ENCODE measurements around the gene SBNO2. TPM values are rescaled to one million over a fixed set of nuclear protein-coding genes. Genes with fewer than 3 reads are reported as not detected.

Gene SBNO2
- total RNA-seq, 1 donor from 2014 or later: 65.5 TPM

GRCh38 chr19:1128106-1128505 is 46.0 kb downstream of the SBNO2 start:
- Mint-ChIP-seq H3K9me3 (ENCODE audit: unreplicated experiment) (peaks cover 7% of the 10 kb centered on the region), H3K27ac (ENCODE audit: unreplicated experiment) (no peak overlapping the region), H3K4me3 (ENCODE audit: unreplicated experiment) (no peak overlapping the region), H3K4me1 (ENCODE audit: low read depth, unreplicated experiment) (no peaks in the 10 kb centered on the region), H3K36me3 (ENCODE audit: unreplicated experiment) (no peaks in the 10 kb centered on the region), H3K27me3 (ENCODE audit: unreplicated experiment) (peaks cover 3% of the 10 kb centered on the region)
- TF ChIP-seq CTCF (IDR thresholded peaks at IDR 0.05; ENCODE audit: partially characterized antibody, unreplicated experiment): no peak
- DNase-seq: no peak

- Mint-ChIP-seq H3K27me3 (ENCODE audit: unreplicated experiment) (peaks cover 3% of the 10 kb centered on the region), H3K36me3 (ENCODE audit: unreplicated experiment) (no peaks in the 10 kb centered on the region), H3K4me1 (ENCODE audit: low read depth, unreplicated experiment) (no peaks in the 10 kb centered on the region), H3K4me3 (ENCODE audit: unreplicated experiment) (no peak overlapping the region), H3K27ac (ENCODE audit: unreplicated experiment) (no peak overlapping the region), H3K9me3 (ENCODE audit: unreplicated experiment) (peaks cover 7% of the 10 kb centered on the region)
- no peak for DNase-seq
- no peak for TF ChIP-seq CTCF (IDR thresholded peaks at IDR 0.05; ENCODE audit: partially characterized antibody, unreplicated experiment)
Observed at GRCh38 chr19:1126984-1127760, 46.9 kb downstream of the SBNO2 start.

- no peaks in the 10 kb centered on the region for H3K36me3 Mint-ChIP-seq (ENCODE audit: unreplicated experiment)
- DNase-seq: no peak
- no peak overlapping the region for H3K4me3 Mint-ChIP-seq (ENCODE audit: unreplicated experiment)
- H3K27me3 Mint-ChIP-seq (ENCODE audit: unreplicated experiment): peaks cover 3% of the 10 kb centered on the region
- no peaks in the 10 kb centered on the region for H3K4me1 Mint-ChIP-seq (ENCODE audit: low read depth, unreplicated experiment)
- peaks cover 7% of the 10 kb centered on the region for H3K9me3 Mint-ChIP-seq (ENCODE audit: unreplicated experiment)
- no peak for TF ChIP-seq CTCF (IDR thresholded peaks at IDR 0.05; ENCODE audit: partially characterized antibody, unreplicated experiment)
- no peak overlapping the region for H3K27ac Mint-ChIP-seq (ENCODE audit: unreplicated experiment)
Observed at GRCh38 chr19:1125601-1126467, 48.2 kb downstream of the SBNO2 start.

GRCh38 chr19:1123885-1124677 is 50.0 kb downstream of the SBNO2 start:
- Mint-ChIP-seq H3K4me1 (ENCODE audit: low read depth, unreplicated experiment) (no peaks in the 10 kb centered on the region), H3K4me3 (ENCODE audit: unreplicated experiment) (no peak overlapping the region), H3K27ac (ENCODE audit: unreplicated experiment) (no peak overlapping the region), H3K36me3 (ENCODE audit: unreplicated experiment) (no peaks in the 10 kb centered on the region), H3K27me3 (ENCODE audit: unreplicated experiment) (peaks cover 5% of the 10 kb centered on the region), H3K9me3 (ENCODE audit: unreplicated experiment) (peaks cover 7% of the 10 kb centered on the region)
- no peak for TF ChIP-seq CTCF (IDR thresholded peaks at IDR 0.05; ENCODE audit: partially characterized antibody, unreplicated experiment)
- DNase-seq: no peak
